ENCODE results near the gene PKNOX2. TPM values are rescaled to one million over a fixed set of nuclear protein-coding genes. Genes with fewer than 3 reads are reported as not detected.

Gene PKNOX2
- total RNA-seq, 4 donors from 2014 or later: 0.83 to 4.1 (median 2.5) TPM

DNA sequence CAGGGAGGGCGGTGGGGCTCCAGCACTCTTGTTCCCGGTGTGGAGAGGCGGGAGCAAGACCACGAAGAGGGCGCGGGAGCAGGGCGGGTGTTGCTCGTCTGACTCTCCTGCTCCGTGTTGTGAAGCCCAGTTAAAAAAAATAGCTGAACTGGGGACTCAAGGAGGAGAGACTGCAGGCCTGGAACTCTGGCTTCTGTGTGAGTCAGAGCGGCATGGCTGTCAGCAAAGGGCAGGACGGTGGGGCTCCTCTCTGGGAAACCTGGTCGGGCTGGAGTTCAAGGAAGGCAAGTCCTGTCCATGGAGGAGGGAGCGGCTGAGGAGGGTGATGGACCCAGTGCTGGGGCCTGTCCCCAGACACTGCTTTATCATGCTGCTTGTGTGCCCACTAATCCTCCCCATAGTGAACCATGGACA, 179.2 kb downstream of the PKNOX2 start:
- Histone ChIP-seq H3K4me1 (peaks cover 8 to 36% (median 29%) of the 10 kb centered on the region in 4 donors), H3K9me3 (no peaks in the 10 kb centered on the region), H3K27ac (replicated peaks in 1 of 4) (no peak overlapping the region), H3K27me3 (no peaks in the 10 kb centered on the region), H3K4me3 (no peak overlapping the region), H3K36me3 (no peaks in the 10 kb centered on the region)
- no peak for DNase-seq (ENCODE audit: extremely low spot score)
- intact Hi-C loops (cut with DNase I): loop anchor here (2.0 kb wide), 1 partner anchor 179 kb away; the partner anchor contains the start of gene PKNOX2
- TF ChIP-seq EP300 (IDR thresholded peaks at IDR 0.05): no peak
- TF ChIP-seq POLR2A (IDR thresholded peaks at IDR 0.05; ENCODE audit: low read depth): no peak
- no peak for TF ChIP-seq POLR2AphosphoS5 (IDR thresholded peaks at IDR 0.05)
- TF ChIP-seq, protein P1, sequence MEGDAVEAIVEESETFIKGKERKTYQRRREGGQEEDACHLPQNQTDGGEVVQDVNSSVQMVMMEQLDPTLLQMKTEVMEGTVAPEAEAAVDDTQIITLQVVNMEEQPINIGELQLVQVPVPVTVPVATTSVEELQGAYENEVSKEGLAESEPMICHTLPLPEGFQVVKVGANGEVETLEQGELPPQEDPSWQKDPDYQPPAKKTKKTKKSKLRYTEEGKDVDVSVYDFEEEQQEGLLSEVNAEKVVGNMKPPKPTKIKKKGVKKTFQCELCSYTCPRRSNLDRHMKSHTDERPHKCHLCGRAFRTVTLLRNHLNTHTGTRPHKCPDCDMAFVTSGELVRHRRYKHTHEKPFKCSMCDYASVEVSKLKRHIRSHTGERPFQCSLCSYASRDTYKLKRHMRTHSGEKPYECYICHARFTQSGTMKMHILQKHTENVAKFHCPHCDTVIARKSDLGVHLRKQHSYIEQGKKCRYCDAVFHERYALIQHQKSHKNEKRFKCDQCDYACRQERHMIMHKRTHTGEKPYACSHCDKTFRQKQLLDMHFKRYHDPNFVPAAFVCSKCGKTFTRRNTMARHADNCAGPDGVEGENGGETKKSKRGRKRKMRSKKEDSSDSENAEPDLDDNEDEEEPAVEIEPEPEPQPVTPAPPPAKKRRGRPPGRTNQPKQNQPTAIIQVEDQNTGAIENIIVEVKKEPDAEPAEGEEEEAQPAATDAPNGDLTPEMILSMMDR (IDR thresholded peaks at IDR 0.05): no peak
- whole genome bisulfite sequencing: 88% methylated on average over 13 of the region's 13 CpGs

DNA sequence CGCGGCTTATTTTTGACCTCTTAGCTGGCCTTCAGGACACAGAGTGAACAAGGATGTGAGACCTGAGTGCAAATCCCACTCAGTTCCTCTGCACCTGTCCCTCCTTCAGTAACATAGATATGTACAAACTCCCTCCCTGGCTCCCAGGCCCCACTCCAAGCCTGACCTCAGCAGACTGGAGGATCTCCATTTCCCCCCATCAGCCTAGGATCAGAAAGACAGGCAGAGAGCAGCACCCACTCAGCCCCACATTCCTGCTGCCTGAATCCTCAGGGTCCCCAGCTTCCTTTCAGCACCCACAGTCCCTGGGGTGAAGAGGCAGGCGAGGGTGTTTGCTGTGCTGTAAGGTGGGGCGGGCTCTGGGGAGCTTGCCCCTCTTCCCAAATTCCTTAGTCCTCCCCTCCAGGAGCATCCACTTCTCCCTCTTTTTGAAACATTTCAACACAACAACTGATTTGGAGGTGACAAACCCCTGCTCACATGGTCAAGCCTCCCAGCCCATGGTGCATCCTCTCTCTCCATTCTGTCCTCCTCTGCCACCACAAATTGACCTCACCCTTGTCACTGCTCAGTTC, 180.4 kb downstream of the PKNOX2 start:
- WGBS: 100% methylated on average over 1 of the region's 4 CpGs
- intact Hi-C loops (cut with DNase I): loop anchor here (2.0 to 5.0 kb wide), 2 partner anchors 180 to 383 kb away; partner anchors contain the start of gene PKNOX2
- Histone ChIP-seq H3K9me3 (no peaks in the 10 kb centered on the region), H3K27me3 (no peaks in the 10 kb centered on the region), H3K4me1 (peaks cover 11 to 38% (median 34%) of the 10 kb centered on the region in 4 donors), H3K36me3 (no peaks in the 10 kb centered on the region), H3K4me3 (no peak overlapping the region), H3K27ac (replicated peaks in 1 of 4) (peak overlapping the region in 1 of 4 donors; percentile 52)
- TF ChIP-seq, protein P1 (IDR thresholded peaks at IDR 0.05): no peak
- TF ChIP-seq POLR2AphosphoS5 (IDR thresholded peaks at IDR 0.05): no peak
- no peak for TF ChIP-seq EP300 (IDR thresholded peaks at IDR 0.05)
- no peak for TF ChIP-seq POLR2A (IDR thresholded peaks at IDR 0.05; ENCODE audit: low read depth)
- no peak for DNase-seq (ENCODE audit: extremely low spot score)

DNA sequence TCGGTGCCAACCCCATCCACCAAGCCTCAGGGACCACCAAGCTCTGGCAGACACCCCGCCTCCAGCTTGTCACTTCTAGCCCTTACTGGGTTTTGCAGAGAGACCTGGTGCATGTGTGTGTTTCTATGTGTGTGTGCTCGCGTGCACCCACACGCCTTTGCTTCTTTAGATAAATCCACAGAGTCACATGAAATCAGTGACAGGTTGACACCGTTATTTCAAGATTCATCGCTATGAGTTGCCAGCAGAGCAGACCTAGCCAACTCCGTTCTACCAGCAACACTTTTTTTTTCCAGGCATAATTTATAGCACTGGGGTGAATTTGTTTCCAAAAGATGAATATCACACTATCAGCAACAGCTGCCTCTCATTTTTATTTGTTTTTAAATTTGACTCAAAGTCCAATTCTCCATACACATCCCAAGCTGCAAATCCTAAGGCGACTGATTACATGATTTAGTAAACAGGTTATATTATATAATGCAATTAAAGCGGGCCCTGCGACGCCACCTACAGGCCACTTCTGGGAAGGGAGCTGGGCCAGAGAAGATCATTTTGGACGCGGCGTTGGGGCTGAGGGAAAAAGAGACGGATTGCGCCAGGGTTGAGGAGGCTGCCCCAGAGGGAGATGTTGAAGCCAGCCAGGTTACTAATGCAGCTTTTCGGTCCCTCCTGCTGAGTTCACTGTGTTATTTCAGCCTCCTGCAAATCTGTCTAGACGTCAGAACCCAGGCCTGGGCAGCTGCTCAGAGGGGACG, 181.0 kb downstream of the PKNOX2 start:
- Histone ChIP-seq H3K36me3 (no peaks in the 10 kb centered on the region), H3K9me3 (no peaks in the 10 kb centered on the region), H3K4me3 (no peak overlapping the region), H3K4me1 (peaks cover 11 to 38% (median 34%) of the 10 kb centered on the region in 4 donors), H3K27me3 (no peaks in the 10 kb centered on the region), H3K27ac (replicated peaks in 1 of 4) (peak overlapping the region; percentile 33 to 70 (median 56))
- 27% methylated on average over 20 of the region's 20 CpGs for WGBS
- TF ChIP-seq, protein P1 (IDR thresholded peaks at IDR 0.05): peak; percentile 86 to 95 (median 93)
- TF ChIP-seq EP300 (IDR thresholded peaks at IDR 0.05): no peak
- TF ChIP-seq POLR2AphosphoS5 (IDR thresholded peaks at IDR 0.05): peak in 1 of 2 donors; percentile 67
- no peak for TF ChIP-seq POLR2A (IDR thresholded peaks at IDR 0.05; ENCODE audit: low read depth)
- intact Hi-C loops (cut with DNase I): loop anchor here (2.0 to 5.0 kb wide), 3 partner anchors 59 to 383 kb away; partner anchors contain the start of gene PKNOX2
- peak; percentile 94 for DNase-seq (ENCODE audit: extremely low spot score)

DNA sequence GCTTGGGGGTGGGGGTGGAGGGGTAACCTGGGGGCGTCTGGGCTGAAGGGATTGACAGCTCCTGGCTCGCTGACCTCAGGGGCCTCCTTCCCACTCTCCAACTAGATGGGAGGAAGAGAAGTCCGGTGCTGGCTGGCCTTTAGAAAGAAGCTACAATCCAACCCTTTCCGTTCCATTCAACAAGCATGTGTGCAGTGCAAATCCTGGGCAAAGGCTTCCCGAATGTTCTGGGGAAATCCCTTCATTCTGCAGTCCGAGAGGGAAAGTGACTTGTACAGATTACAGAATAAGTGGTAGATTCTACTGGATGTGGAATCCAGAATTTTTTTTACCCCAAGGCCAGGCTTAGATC, 181.6 kb downstream of the PKNOX2 start:
- intact Hi-C loops (cut with DNase I): loop anchor here (2.0 to 5.0 kb wide), 2 partner anchors 59 to 384 kb away; no protein-coding TSS in a partner anchor
- no peak for TF ChIP-seq EP300 (IDR thresholded peaks at IDR 0.05)
- no peak for TF ChIP-seq POLR2A (IDR thresholded peaks at IDR 0.05; ENCODE audit: low read depth)
- TF ChIP-seq, protein P1 (IDR thresholded peaks at IDR 0.05): no peak
- no peak for TF ChIP-seq POLR2AphosphoS5 (IDR thresholded peaks at IDR 0.05)
- no peak for DNase-seq (ENCODE audit: extremely low spot score)
- peaks cover 11 to 38% (median 34%) of the 10 kb centered on the region in 4 donors for H3K4me1 ChIP-seq
- peaks cover 0 to 2% (median 0%) of the 10 kb centered on the region in 4 donors for H3K36me3 ChIP-seq
- no peaks in the 10 kb centered on the region for H3K9me3 ChIP-seq
- H3K27me3 ChIP-seq: peaks cover 0 to 5% (median 0%) of the 10 kb centered on the region in 4 donors
- H3K4me3 ChIP-seq: no peak overlapping the region
- 24% methylated on average over 6 of the region's 6 CpGs for WGBS
- peak overlapping the region; percentile 33 to 70 (median 56) for H3K27ac ChIP-seq (replicated peaks in 1 of 4)

Measured in esophagus muscularis mucosa (tissue), 4 donors.